NCI-H82 treated with DMSO at 0.1 percent for 48 hours (cell line): Measurements from ENCODE around the gene FKBP10.
"Not testable (repeated sequence)": the region's sequence is repeated elsewhere in the genome, so short reads cannot be mapped to it uniquely, and the experiment has no call there.

Source experiments
- DNase-seq: peaks from one replicate; lab custom pipeline; 2025; ENCODE audit not compliant: unreplicated experiment; lab: John Stamatoyannopoulos, UW

FKBP10 gene

DNA sequence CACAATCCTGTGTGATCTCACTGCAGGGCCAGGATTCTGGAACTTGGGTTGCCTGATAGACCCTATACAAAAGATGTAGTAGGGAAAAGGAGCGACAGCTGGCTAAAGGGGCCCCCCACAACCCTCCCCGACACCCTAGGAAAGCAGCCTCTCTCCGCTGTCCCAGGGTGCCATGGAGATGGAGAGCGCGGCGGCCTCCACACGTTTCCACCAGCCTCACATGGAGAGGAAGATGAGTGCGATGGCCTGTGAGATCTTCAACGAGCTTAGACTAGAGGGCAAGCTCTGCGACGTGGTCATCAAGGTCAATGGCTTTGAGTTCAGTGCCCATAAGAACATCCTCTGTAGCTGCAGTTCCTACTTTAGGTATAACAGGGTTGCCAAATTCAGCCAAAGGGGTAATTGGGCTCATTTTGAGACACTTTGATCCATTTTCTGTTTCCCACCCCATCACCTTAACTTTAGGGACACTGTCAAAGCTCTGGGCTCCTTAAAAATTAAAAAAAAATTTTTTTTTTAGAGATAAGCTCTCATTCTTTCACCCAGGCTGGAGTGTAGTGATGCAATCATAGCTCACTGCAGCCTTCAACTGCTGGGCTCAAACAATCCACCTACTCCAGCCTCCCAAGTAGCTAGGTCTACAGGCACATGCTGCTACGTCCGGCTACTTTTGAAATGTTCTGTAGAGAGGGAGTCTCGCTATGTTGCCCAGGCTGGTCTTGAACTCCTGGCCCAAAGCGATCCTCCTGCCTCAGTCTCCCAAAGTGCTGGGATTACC is 25.1 kb downstream of the FKBP10 start, which contains the start of gene KLHL10:
Gene KLHL10, plus strand, starts transcription at position 65 of the 778 bp plus-strand sequence. Its CDS starts 108 bp downstream, at position 173.
- DNase-seq = no peak

DNA sequence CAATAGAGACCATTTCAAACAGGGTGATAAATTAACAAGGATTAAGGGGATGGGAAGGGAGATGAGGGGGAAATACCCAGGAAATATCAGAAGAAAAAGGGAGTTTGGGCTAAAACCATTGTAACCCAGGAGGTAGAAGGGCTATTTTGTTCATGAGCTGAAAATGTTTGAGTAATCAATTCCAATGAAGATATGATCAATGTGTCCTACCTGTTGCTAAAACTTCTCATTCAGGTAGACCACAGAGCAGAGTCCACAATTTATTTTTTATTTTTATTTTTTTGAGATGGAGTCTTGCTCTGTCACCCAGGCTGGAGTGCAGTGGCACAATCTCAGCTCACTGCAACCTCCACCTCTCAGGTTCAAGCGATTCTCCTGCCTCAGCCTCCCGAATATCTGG is 26.6 kb downstream of the FKBP10 start:
- not testable (repeated sequence) for DNase-seq

DNA sequence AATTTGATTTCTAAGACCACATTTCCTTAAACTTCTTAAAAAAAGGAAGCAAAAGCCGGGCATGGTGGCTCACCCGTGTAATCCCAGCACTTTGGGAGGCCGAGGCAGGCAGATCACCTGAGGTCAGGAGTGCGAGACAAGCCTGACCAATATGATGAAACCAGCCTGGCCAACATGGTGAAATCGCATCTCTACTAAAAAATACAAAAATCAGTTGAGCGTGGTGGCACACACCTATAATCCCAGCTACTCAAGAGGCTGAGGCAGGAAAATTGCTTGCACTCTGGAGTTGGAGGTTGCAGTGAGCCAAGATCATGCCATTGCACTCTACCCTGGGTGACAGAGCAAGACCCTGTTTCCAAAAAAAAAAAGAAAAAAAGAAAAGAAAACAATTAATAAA is 28.0 kb downstream of the FKBP10 start:
- DNase-seq = not testable (repeated sequence)

DNA sequence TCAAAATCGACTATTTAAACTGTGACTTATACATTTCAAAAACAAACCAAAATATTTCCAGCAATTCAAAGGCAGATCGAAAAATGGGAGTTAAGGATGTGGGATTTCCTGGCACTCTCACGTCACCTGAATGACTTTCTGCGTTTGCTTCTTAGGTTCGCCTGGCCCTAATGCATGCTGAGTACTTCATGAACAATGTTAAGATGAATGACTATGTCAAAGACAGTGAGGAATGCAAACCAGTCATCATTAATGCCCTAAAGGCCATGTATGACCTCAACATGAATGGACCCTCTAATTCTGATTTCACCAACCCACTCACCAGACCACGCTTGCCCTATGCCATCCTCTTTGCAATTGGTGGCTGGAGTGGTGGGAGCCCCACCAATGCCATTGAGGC is 32.2 kb downstream of the FKBP10 start:
- no peak for DNase-seq

DNA sequence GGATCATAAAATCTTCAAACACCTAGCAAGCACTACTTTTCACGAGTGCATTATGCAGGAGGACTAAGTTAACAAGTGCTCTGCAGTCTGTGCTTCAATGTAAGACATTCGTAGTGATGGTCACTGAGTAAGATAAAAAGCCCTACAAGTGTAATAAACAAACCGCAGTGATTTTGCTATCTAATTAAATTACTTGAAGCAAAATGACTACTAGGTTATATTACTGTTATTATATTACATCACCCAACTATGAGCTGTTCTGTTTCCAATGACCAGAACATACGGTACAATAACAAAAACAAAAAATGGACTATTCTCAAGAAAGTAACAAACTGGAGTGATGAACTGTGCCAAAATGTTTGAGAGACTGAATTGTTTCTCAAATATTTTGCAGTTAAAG is 36.0 kb downstream of the FKBP10 start:
- no peak for DNase-seq

DNA sequence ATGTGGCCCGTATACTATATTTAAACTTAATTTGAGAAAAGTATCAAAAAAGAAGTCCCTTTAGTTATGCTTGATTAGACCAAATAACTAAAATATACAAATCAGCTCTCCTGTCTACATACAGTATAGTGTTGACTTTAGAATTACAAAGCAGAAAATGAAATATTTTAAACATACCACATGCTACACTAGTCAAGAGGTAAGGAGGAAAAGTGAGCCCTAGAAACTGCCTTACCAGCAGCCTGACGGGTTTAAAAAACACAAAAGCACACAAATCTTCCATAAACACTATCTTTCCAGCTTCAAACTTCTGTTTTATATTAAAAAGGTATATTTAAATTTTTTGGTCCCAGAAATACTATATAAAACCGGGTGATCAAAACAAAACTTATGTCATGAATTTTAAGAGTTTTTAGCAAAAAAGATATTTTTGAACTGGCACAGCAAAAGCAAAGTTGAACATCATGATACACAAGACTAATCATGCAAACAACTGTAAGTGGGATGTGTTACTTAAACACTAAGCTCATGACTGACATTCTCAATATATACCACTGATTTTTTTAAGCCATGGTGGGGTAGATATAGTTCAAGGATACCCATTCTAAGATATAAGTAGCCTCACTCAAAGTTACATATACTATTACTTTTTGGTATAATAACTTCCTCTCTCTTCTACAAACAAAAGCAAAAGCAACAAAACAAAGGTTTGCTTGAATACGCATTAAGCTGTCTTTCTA is 36.6 kb downstream of the FKBP10 start:
- no peak for DNase-seq

DNA sequence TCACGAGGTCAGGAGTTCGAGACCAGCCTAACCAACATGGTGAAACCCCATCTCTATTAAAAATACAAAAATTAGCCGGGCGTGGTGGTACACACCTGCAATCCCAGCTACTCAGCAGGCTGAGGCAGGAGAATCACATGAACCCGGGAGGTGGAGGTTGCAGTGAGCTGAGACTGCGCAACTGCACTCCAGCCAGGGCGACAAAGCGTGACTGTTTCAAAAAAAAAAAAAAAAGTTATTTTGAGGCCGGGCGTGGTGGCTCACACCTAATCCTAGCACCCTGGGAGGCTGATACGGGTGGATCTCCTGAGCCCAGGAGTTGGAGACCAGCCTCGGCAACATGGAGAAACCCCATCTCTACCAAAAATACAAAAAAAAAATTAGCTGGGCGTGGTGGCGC is 38.6 kb downstream of the FKBP10 start:
- not testable (repeated sequence) for DNase-seq

DNA sequence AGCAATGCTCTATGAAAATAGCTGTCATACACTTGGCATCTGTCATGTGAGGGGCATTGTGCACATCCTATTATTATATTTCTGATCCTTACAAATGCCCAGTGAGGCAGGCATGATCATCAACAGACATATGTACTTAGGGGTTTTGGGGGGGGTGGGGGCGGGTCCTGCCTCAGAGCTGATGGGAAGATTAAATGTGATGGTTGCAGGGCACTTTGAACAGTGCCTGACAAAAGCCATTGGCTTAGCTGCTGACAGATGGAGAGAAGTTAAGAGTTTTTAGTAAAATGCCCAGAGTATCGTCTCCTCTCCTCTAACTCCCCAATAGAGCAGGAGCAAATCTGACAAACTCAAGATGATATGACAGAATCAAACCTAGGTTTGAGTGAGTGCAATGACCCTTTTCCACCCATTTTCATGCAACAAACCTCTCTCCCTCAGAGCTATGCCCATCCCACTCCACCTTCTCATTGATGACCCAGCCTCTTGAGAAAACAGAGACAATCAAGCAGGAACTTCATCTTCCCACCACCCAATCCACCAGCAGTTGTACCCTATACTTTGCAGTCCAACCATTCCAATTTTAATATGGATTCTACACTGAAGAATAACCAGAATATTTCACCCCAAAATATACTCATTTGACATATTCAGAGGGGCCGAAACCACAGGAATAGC is 47.6 kb downstream of the FKBP10 start:
- peak; percentile 65 for DNase-seq

DNA sequence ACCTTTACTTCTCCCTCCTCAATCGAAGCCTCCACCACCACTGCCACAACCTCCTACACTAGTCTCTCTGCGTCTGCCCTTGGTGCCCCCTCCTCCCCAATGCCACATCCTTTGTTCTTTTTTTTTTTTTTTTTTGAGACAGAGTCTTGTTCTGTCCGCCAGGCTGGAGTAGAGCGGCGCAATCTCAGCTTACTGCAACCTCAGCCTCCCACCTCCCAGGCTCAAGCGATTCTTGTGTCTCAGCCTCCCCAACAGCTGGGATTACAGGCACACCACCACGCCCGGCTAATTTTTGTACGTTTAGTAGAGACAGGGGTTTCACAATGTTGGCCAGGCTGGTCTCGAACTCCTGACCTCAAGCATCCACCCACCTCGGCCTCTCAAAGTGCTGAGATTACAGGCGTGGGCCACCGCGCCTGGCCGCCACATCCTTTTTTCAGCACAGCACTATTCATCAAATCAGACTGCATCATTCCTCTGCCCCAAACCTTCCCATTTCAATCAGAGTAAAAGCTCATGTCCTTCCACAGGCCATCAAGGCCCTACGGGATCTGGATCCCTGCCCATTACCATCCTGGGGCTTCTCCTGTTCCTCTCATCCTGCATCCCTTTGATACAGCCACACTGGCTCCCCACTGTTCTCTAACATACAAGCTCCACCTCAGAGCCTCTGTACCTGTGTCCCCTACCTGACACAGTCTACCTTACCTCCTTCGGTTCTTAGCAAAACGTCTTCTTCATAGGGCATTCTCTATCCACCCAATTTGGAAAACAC is 50.5 kb downstream of the FKBP10 start:
- no peak for DNase-seq

DNA sequence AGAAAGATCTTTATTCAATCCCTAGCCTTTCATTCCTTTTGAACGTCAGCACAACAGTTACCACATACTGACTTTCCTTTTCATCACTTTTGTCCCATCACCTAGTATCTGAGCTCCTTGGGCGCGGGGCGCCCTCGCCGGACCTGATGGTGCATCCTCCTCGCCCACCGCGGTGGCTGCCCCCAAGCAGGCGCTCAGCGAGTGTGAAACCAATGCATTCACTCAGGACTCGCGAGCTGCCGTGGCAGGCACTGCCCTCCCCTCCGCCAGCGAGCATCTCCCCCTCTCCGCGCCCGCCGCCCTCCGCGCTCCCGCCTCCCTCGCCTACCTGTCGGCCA is 51.7 kb downstream of the FKBP10 start:
- DNase-seq = no peak

DNA sequence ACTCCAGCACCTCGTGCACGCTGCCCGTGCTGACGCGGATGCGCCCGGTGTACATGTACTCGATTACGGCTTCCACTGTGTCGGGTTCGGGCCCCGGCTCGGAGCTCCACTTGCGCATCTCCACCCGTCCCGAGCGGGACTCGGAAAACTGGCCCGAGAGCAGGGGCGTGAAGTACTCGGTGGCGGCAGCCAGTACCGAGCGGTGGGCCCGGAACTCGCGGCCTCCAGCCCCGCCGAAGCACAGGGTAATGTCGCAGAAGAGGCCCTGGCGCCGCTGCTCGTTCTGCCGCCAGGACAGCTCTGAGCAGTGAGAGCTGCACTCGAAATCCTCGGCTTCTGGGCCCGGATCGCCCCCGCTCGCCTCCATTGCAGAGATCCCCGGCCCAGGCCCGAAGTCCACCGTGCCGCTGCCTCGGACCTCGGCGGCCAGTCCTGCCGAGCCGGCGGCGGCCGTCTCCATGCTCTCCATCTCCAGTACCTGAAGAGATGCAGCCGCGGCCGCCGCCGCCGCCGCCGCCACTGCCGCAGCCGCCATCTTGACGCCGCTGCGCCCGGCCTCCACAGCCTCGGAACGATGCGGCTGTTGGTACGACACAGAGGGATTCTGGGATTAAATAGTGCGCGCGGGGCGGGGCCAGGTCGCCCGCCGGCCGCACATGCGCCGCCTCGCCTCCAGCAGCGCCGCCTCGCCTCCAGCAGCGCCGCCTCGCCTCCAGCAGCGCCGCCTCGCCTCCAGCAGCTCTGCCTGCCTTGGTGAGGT is 52.2 kb downstream of the FKBP10 start, which contains the start of gene KLHL11:
Gene KLHL11, minus strand, starts transcription at position 588 of the 760 bp plus-strand sequence. Its CDS starts 53 bp downstream, at position 535.
- DNase-seq = peak; percentile 81

DNA sequence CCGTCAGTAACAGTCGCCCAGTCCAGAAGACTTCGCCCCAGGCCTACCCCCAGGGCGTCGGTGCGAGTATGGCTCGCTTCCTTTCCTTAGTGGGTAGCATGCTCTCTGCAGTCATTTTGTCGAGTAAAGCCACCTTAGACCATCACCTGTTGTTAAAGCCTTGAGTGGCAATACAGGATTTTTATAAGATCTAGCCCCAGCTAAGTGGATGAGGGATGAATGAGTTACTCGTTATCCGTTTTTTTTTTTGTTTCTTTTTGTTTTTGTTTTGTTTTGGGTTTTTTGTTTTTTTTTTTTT is 52.7 kb downstream of the FKBP10 start:
- DNase-seq = no peak

DNA sequence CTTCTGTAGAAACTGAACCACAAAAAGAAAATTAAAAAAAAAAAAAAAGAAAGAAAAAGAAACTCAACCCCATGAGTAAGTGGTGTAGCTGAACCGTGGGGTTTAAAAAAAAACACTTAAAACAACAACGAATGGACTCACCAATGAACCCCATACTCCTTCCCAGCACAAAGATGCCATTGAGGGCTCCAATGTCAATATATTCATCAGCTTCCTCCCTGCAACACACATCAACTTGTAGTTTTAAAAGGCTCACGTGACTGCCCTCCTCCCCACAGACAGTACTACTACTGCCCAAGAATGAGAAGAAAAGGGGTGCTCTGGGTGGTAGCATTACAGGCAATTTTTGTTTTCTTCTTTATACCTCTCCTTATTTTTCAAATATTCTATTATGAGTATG is 55.8 kb downstream of the FKBP10 start:
- DNase-seq = no peak

DNA sequence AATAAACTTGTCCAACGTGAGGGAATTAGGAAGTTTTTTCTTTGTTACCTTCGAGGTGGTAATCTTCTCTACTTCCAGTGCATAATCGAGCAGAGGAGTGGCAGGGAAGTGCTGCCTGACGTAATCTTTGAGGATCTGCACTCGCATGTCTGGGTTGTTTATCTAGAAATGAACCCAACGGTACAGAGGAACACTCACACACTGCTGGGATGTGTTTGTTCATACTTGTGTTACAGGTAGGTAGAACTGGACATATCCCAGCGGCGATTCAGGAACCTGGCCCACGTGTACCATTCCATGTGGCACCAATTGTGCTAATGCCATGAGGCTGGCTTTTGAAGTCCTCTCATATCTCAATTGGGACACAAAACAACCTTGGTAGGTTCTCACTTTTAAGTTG is 56.6 kb downstream of the FKBP10 start:
- no peak for DNase-seq

DNA sequence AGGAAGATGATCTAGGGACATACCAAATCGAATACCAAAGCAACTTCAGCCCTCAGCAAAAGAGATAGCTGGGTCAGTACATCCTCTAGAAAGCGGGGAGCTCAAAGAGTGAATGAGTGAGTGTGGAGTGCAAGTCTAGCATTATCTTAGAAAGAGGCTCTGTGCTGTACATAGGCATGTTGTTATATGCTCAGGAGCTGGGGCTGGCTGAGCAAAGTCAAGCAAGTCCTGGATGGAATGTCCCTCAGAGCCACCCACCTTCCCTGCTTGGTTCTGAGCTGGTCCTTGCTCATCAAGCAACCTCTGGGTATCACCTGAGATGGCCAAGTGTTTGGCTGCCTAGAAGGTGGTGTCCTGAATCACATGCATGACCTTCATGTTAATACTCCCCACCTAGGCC is 57.3 kb downstream of the FKBP10 start:
- no peak for DNase-seq

DNA sequence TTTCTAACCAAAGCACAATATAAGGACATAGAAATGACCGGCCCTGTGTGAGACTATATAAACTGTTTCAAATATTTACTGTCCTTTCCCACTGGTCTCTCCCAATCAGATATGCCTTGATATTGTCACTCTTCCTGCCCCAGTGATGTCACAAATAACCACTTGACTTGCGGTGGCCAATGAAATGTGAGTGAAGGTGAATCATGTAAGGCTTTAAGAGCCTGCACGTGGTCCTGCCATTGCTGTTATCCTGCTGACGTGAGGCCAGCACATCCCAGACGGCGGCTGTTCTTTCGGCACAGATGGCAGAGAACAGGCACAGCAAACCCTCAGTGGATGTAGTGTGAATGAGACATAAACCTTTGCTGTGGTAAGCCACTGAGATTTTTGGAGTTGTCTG is 57.8 kb downstream of the FKBP10 start:
- DNase-seq = no peak

DNA sequence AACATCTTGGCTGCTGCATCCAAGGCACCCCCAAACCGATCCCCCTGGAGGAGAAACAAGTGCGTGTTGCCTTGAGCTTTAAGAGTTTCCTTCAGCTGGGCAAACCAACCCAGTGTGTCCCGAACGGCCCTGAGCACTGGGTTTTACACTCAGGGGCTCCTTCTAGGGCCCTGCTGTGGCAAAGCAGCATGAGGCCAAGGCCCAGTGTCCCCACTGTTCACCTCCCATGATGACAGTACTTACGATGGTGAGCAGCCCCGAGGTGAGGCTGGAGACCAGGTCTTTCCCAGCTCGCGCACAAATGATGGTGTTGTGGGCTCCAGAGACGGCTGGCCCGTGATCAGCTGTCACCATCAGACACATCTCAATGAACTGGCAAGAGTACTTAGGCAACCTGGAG is 59.0 kb downstream of the FKBP10 start:
- no peak for DNase-seq
